CD4-positive, alpha-beta T cell (primary cell): ENCODE data around the gene GATAD1. TPM values are rescaled to one million over a fixed set of nuclear protein-coding genes. Genes with fewer than 3 reads are reported as not detected.

ENCODE experiments used
- ATAC-seq: fragments of 200-7000 bp; cut with Tn5 transposase; one replicate; pipeline ENCODE4 v1.10.0; 2022; ENCODE audit warnings: mild to moderate bottlenecking; ENCODE audit not compliant: poor library complexity
- CTCF ChIA-PET: fragments of 350-600 bp; sonication (Branson Sonifier 250); formaldehyde crosslinking; loops from one replicate; lab custom pipeline; 2021; ENCODE audit warnings: antibody characterized with exemption, inconsistent platforms; lab: Charles Lee
- POLR2A ChIA-PET: fragments of 350-600 bp; sonication (Branson Sonifier 250); formaldehyde crosslinking; loops from one replicate; lab custom pipeline; 2021; ENCODE audit warnings: antibody characterized with exemption, inconsistent platforms; lab: Charles Lee
- DNase-seq, 14 experiments: peaks; one replicate each; pipeline ENCODE4 v3.0.0-alpha.2; 2013 to 2020; ENCODE audit warnings: mixed read lengths in 2 of 14
- H3K27ac ChIP-seq, 2 donors: one replicate each; pipeline versions ENCODE4 v1.5.1 to v1.7.0; 2013; ENCODE audit warnings: low read length in 2 of 2, low read depth in 1 of 2, mild to moderate bottlenecking in 1 of 2
- H3K27me3 ChIP-seq, 2 experiments: 1 replicate in 1 of 2; 2 replicates in 1 of 2; pipeline versions ENCODE4 v1.6.1 to v1.7.0; 2013; ENCODE audit warnings: low read length in 2 of 2, control low read depth in 1 of 2, mild to moderate bottlenecking in 1 of 2, moderate library complexity in 1 of 2; ENCODE audit not compliant: insufficient read depth in 2 of 2, control insufficient read depth in 1 of 2
- H3K36me3 ChIP-seq: one replicate; pipeline ENCODE4 v1.6.1; 2013; ENCODE audit warnings: low read length, control low read depth; ENCODE audit not compliant: insufficient read depth
- H3K4me1 ChIP-seq: one replicate; pipeline ENCODE4 v1.6.1; 2013; ENCODE audit warnings: low read length, control low read depth; ENCODE audit not compliant: insufficient read depth
- H3K4me3 ChIP-seq: one replicate; pipeline ENCODE4 v1.5.1; 2013; ENCODE audit warnings: mild to moderate bottlenecking, low read length, moderate library complexity
- H3K9me3 ChIP-seq, 2 experiments: 1 replicate in 1 of 2; 2 replicates in 1 of 2; pipeline versions ENCODE4 v1.6.1 to v1.7.0; 2013; ENCODE audit warnings: low read length in 2 of 2, mild to moderate bottlenecking in 2 of 2, control low read depth in 1 of 2, moderate library complexity in 1 of 2; ENCODE audit not compliant: control insufficient read depth in 1 of 2, insufficient read depth in 1 of 2
- H3K27ac Mint-ChIP-seq: one replicate; pipeline ENCODE4 v1.8.0; 2020; ENCODE audit warnings: mixed read lengths
- H3K27me3 Mint-ChIP-seq: one replicate; pipeline ENCODE4 v1.8.0; 2021; ENCODE audit warnings: mixed read lengths
- H3K36me3 Mint-ChIP-seq: one replicate; pipeline ENCODE4 v1.8.0; 2021; ENCODE audit warnings: low read depth, mixed read lengths
- H3K4me1 Mint-ChIP-seq: one replicate; pipeline ENCODE4 v1.8.0; 2021; ENCODE audit warnings: low read depth, mixed read lengths
- H3K4me3 Mint-ChIP-seq: one replicate; pipeline ENCODE4 v1.8.0; 2020; ENCODE audit warnings: mild to moderate bottlenecking, mixed read lengths
- H3K9me3 Mint-ChIP-seq: one replicate; pipeline ENCODE4 v1.8.0; 2020; ENCODE audit warnings: mixed read lengths
- CTCF ChIP-seq: fragments of 200-600 bp; IDR thresholded peaks from one replicate; pipeline ENCODE4 v1.8.0; 2022; ENCODE audit warnings: antibody characterized with exemption, mild to moderate bottlenecking
- intact Hi-C, 2 experiments: fragments of 100-400 bp; cut with DNase I in 1 of 2; cut with micrococcal nuclease in 1 of 2; formaldehyde crosslinking; loops; one replicate each; pipeline versions ENCODE4 v1.15.1 to v1.9.0; 2023 to 2025; cut with DNase I, micrococcal nuclease
- total RNA-seq, 174 experiments: library from RNA in 2 of 174; stranded (reverse) in 2 of 174; gene quantifications; one replicate each; pipeline ENCODE4 v1.2.3 and lab custom pipeline; 2021 to 2026

The GATAD1 gene
- total RNA-seq, 2 experiments from 2014 or later: 12.0 to 13.5 TPM

DNA sequence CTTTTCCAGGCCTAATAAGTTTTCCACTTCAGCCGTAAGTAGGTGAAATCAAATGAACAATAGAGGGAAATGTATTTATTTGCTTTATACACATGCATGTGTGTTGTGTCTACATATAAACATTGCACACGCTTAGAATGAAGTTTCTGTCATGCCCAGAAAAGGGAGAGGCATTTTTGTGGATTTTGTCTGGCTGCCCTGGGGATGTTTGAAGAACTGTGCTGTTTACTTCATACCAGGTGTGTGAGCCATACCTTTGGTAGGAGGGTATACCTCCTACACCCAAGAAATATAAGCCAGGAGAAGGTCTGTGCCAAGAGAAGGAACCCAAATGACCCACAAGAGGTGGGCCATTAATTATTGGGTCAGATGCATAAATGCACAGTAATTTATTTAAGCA lies 12.8 kb downstream of the GATAD1 start:
- no peak overlapping the region for H3K27ac Mint-ChIP-seq
- ChIA-PET CTCF (no interaction called here), POLR2A (interaction anchor here (1.9 kb wide), 1 partner anchor 12 kb away, joined by 18 read pairs; the partner anchor contains the start of gene GATAD1)
- no peak overlapping the region for H3K4me3 Mint-ChIP-seq
- intact Hi-C loops: loop anchor here (5.0 kb wide), 1 partner anchor 38 kb away; no protein-coding TSS in a partner anchor
- no peak for ATAC-seq
- H3K4me1 Mint-ChIP-seq: no peaks in the 10 kb centered on the region
- no peak overlapping the region for H3K27ac ChIP-seq
- no peaks in the 10 kb centered on the region for H3K27me3 ChIP-seq
- no peak for TF ChIP-seq CTCF
- H3K36me3 Mint-ChIP-seq: peaks cover 14% of the 10 kb centered on the region
- H3K36me3 ChIP-seq: peaks cover 9% of the 10 kb centered on the region
- no peak overlapping the region for H3K4me3 ChIP-seq
- no peaks in the 10 kb centered on the region for H3K9me3 Mint-ChIP-seq
- no peaks in the 10 kb centered on the region for H3K27me3 Mint-ChIP-seq
- no peaks in the 10 kb centered on the region for H3K9me3 ChIP-seq
- no peak for DNase-seq
- H3K4me1 ChIP-seq: no peaks in the 10 kb centered on the region

DNA sequence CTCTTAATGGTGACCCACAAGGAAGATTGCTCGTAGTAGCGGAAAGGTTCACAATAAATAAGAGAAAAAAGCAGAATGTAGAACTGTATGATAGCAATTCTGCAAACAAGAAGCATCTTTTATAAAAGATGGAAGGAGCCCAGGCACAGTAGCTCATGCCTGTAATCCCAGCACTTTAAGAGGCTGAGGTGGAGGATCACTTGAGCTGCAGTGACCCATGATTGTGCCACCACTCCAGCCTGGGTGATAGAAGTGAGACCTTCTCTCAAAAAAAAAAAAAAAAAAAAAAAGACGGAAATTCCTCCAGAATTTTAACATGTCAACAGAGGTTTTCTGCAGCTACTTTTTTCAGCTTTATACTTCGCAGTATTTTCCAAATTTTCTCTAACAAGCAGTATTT lies 13.2 kb downstream of the GATAD1 start:
- Histone ChIP-seq H3K27me3 (no peaks in the 10 kb centered on the region), H3K4me1 (no peaks in the 10 kb centered on the region), H3K4me3 (no peak overlapping the region), H3K9me3 (no peaks in the 10 kb centered on the region), H3K27ac (no peak overlapping the region), H3K36me3 (peaks cover 9% of the 10 kb centered on the region)
- POLR2A ChIA-PET: interaction anchor here (1.9 kb wide), 1 partner anchor 13 kb away, joined by 18 read pairs; the partner anchor contains the start of gene GATAD1
- no peaks in the 10 kb centered on the region for H3K4me1 Mint-ChIP-seq
- DNase-seq: no peak
- no peak overlapping the region for H3K27ac Mint-ChIP-seq
- intact Hi-C loops: loop anchor here (5.0 kb wide), 1 partner anchor 38 kb away; no protein-coding TSS in a partner anchor
- CTCF ChIA-PET: interaction anchor here (1.3 to 1.8 kb wide), 3 partner anchors 13 to 36 kb away, joined by 3 to 11 read pairs (median 6); partner anchors contain the start of gene GATAD1
- no peak overlapping the region for H3K4me3 Mint-ChIP-seq
- no peak for ATAC-seq
- no peak for TF ChIP-seq CTCF
- H3K27me3 Mint-ChIP-seq: no peaks in the 10 kb centered on the region
- no peaks in the 10 kb centered on the region for H3K9me3 Mint-ChIP-seq
- H3K36me3 Mint-ChIP-seq: peaks cover 12% of the 10 kb centered on the region

GRCh38 chr7:92461027-92462003 lies 14.0 kb downstream of the GATAD1 start:
- Mint-ChIP-seq H3K36me3 (peaks cover 4% of the 10 kb centered on the region), H3K27ac (no peak overlapping the region), H3K4me3 (no peak overlapping the region), H3K9me3 (no peaks in the 10 kb centered on the region), H3K4me1 (no peaks in the 10 kb centered on the region), H3K27me3 (no peaks in the 10 kb centered on the region)
- CTCF ChIA-PET: interaction anchor here (0.9 to 1.8 kb wide), 6 partner anchors 11 to 521 kb away, joined by 3 to 11 read pairs (median 4); partner anchors contain the start of genes AKAP9 and GATAD1
- POLR2A ChIA-PET: interaction anchor here (0.9 to 1.9 kb wide), 3 partner anchors 13 to 581 kb away, joined by 3 to 18 read pairs (median 3); partner anchors contain the start of genes GATAD1, MTERF1 and RBM48
- no peaks in the 10 kb centered on the region for H3K27me3 ChIP-seq
- TF ChIP-seq CTCF: peak; percentile 79
- no peak overlapping the region for H3K4me3 ChIP-seq
- DNase-seq: peak in 11 of 14 experiments; percentile 1 to 58 (median 11)
- H3K36me3 ChIP-seq: peaks cover 7% of the 10 kb centered on the region
- no peaks in the 10 kb centered on the region for H3K9me3 ChIP-seq
- no peaks in the 10 kb centered on the region for H3K4me1 ChIP-seq
- no peak overlapping the region for H3K27ac ChIP-seq
- peak; percentile 63 for ATAC-seq
- intact Hi-C loops: loop anchor here (5.0 kb wide), 1 partner anchor 39 kb away; no protein-coding TSS in a partner anchor
